Esophagus muscularis mucosa (tissue), 3 donors: ENCODE data around the gene KPNA1.

ENCODE experiments used
- POLR2A ChIP-seq: fragments of 450-650 bp; IDR thresholded peaks from one replicate; pipeline ENCODE4 v1.6.1; 2017; ENCODE audit warnings: antibody characterized with exemption, moderate library complexity, mild to moderate bottlenecking, low read depth
- POLR2AphosphoS5 ChIP-seq, 2 donors: sonication (generic); formaldehyde crosslinking; IDR thresholded peaks; one replicate each; pipeline ENCODE4 v1.6.1; 2017; ENCODE audit warnings: antibody characterized with exemption in 2 of 2
- TF ChIP-seq, protein P1 (sequence below), 3 experiments: fragments of 200-600 bp in 2 of 3; fragments of 450-650 bp in 1 of 3; sonication (generic) in 2 of 3; IDR thresholded peaks; one replicate each; pipeline ENCODE4 v1.5.1; 2017 to 2019; ENCODE audit warnings: antibody characterized with exemption in 3 of 3, mild to moderate bottlenecking in 2 of 3, moderate library complexity in 1 of 3

DNA sequence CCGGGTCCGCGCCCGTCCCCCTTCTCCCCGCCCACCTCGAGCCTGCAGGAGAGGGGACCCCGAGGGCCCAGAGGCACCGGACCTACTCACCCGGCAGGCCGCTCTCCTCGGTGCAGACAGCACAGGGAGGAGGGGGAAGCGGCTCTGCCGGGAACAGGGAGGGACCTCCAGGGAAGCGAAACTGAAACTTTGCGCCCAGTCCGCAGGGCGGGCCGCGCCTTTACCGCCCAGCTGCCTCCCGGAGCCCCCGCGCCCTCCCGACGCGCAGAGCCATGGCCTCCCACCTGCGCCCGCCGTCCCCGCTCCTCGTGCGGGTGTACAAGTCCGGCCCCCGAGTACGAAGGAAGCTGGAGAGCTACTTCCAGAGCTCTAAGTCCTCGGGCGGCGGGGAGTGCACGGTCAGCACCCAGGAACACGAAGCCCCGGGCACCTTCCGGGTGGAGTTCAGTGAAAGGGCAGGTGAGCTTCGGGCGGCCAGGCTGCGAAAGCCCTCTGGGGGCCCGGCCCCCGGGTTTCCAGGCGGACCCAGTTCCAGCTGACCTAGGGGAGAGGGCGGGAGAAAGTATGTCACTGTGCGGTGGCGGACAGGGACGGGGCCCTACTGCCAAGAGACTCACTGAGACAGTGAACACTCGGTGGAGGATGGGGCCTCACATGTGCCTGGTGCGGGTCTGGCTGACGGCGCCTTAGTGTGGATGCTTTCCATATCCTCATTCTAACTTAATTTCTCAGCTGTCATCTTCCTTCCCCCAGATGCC lies 49.6 kb upstream of the KPNA1 start, which contains the start of the genes DTX3L and PARP9:
- TF ChIP-seq, protein P1, sequence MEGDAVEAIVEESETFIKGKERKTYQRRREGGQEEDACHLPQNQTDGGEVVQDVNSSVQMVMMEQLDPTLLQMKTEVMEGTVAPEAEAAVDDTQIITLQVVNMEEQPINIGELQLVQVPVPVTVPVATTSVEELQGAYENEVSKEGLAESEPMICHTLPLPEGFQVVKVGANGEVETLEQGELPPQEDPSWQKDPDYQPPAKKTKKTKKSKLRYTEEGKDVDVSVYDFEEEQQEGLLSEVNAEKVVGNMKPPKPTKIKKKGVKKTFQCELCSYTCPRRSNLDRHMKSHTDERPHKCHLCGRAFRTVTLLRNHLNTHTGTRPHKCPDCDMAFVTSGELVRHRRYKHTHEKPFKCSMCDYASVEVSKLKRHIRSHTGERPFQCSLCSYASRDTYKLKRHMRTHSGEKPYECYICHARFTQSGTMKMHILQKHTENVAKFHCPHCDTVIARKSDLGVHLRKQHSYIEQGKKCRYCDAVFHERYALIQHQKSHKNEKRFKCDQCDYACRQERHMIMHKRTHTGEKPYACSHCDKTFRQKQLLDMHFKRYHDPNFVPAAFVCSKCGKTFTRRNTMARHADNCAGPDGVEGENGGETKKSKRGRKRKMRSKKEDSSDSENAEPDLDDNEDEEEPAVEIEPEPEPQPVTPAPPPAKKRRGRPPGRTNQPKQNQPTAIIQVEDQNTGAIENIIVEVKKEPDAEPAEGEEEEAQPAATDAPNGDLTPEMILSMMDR (IDR thresholded peaks at IDR 0.05) = no peak
- TF ChIP-seq POLR2A (no peak), POLR2AphosphoS5 (IDR thresholded peaks at IDR 0.05) (peak; percentile 80 to 87)
